OCI-LY3 (cell line): ENCODE results near the gene BARX2.

ENCODE experiments used
- H2AFZ ChIP-seq: fragments of 200-600, 300-600 bp; shearing (Covaris generic); 2 replicates; pipeline ENCODE4 v1.6.0; 2014; ENCODE audit warnings: antibody characterized with exemption, low read depth, low read length
- H3K27ac ChIP-seq: fragments of 200-600, 300-600 bp; sonication (generic); 2 replicates; pipeline ENCODE4 v1.5.1; 2014; ENCODE audit warnings: mild to moderate bottlenecking, low read length, moderate library complexity, mixed read lengths
- H3K27me3 ChIP-seq: fragments of 200-600, 300-600 bp; sonication (generic); 2 replicates; pipeline ENCODE4 v1.6.1; 2014; ENCODE audit warnings: low read depth, low read length, mixed read lengths
- H3K36me3 ChIP-seq: fragments of 200-600, 300-600 bp; sonication (generic); replicated peaks from 2 replicates; pipeline ENCODE3; 2014; ENCODE audit warnings: low read depth, low read length, mixed read lengths
- H3K4me1 ChIP-seq: fragments of 300-600, 200-600 bp; sonication (generic); 2 replicates; pipeline ENCODE4 v1.6.1; 2014; ENCODE audit warnings: low read length, mixed read lengths
- H3K4me2 ChIP-seq: fragments of 200-600, 300-600 bp; sonication (generic); 2 replicates; pipeline ENCODE4 v1.6.1; 2014; ENCODE audit warnings: low read length, mixed read lengths
- H3K4me3 ChIP-seq: fragments of 300-600, 200-600 bp; sonication (generic); 2 replicates; pipeline ENCODE4 v1.5.1; 2014; ENCODE audit warnings: antibody characterized with exemption, mild to moderate bottlenecking, low read length, moderate library complexity
- H3K79me2 ChIP-seq: fragments of 300-600, 200-600 bp; shearing (Covaris generic); 2 replicates; pipeline ENCODE4 v1.6.1; 2014; ENCODE audit warnings: mild to moderate bottlenecking, low read length, mixed read lengths
- H3K9ac ChIP-seq: fragments of 300-600, 200-600 bp; shearing (Covaris generic); 2 replicates; pipeline ENCODE4 v1.6.0; 2014; ENCODE audit warnings: mild to moderate bottlenecking, low read length, moderate library complexity
- H3K9me3 ChIP-seq: fragments of 200-600, 300-600 bp; shearing (Covaris generic); 2 replicates; pipeline ENCODE4 v1.6.1; 2014; ENCODE audit warnings: low read length, mixed read lengths; ENCODE audit not compliant: insufficient read depth
- H4K20me1 ChIP-seq: fragments of 200-600, 300-600 bp; sonication (generic); 2 replicates; pipeline ENCODE4 v1.6.1; 2016; ENCODE audit warnings: low read length, mixed read lengths; ENCODE audit not compliant: insufficient read depth
- CTCF ChIP-seq: fragments of 200-600, 300-600 bp; sonication (generic); IDR thresholded peaks from 2 replicates; pipeline ENCODE4 v1.5.1; 2014; ENCODE audit warnings: antibody characterized with exemption, low read length, low read depth
- EZH2phosphoT487 ChIP-seq: fragments of 200-600 bp; shearing (Covaris generic); IDR thresholded peaks from 2 replicates; pipeline ENCODE4 v1.6.1; 2018; ENCODE audit warnings: antibody characterized with exemption, mixed run types, low read depth

BARX2 gene

GRCh38 chr11:129427816-129428406 is 52.3 kb downstream of the BARX2 start:
- Histone ChIP-seq H3K4me1 (no peaks in the 10 kb centered on the region), H3K4me2 (no peak overlapping the region), H2AFZ (no peak overlapping the region), H3K79me2 (no peaks in the 10 kb centered on the region), H3K9ac (no peak overlapping the region), H3K27me3 (0 out of 2 replicates have a peak, but pooled peaks cover 8% of the 10 kb centered on the region), H3K9me3 (no peaks in the 10 kb centered on the region), H3K27ac (no peak overlapping the region), H3K36me3 (no peaks in the 10 kb centered on the region), H3K4me3 (no peak overlapping the region), H4K20me1 (no peaks in the 10 kb centered on the region)
- TF ChIP-seq CTCF (no peak), EZH2phosphoT487 (no peak)

GRCh38 chr11:129428557-129428956 is 52.9 kb downstream of the BARX2 start:
- no peak overlapping the region for H3K4me2 ChIP-seq
- H3K27me3 ChIP-seq = 0 out of 2 replicates have a peak, but pooled peaks cover 8% of the 10 kb centered on the region
- no peaks in the 10 kb centered on the region for H3K9me3 ChIP-seq
- TF ChIP-seq EZH2phosphoT487 (no peak), CTCF (no peak)
- no peak overlapping the region for H3K27ac ChIP-seq
- no peaks in the 10 kb centered on the region for H3K79me2 ChIP-seq
- no peaks in the 10 kb centered on the region for H4K20me1 ChIP-seq
- H3K9ac ChIP-seq = no peak overlapping the region
- no peak overlapping the region for H3K4me3 ChIP-seq
- H2AFZ ChIP-seq = no peak overlapping the region
- no peaks in the 10 kb centered on the region for H3K36me3 ChIP-seq
- H3K4me1 ChIP-seq = no peaks in the 10 kb centered on the region

GRCh38 chr11:129434641-129435498 is 59.2 kb downstream of the BARX2 start:
- no peaks in the 10 kb centered on the region for H3K4me1 ChIP-seq

More at GRCh38 chr11:129434641-129435498, 59.2 kb downstream of the BARX2 start:
- H3K4me3 ChIP-seq = no peak overlapping the region
- TF ChIP-seq EZH2phosphoT487 = no peak
- TF ChIP-seq CTCF = no peak
- H3K27me3 ChIP-seq = peaks cover 6% of the 10 kb centered on the region; the same call in 1 of the 2 replicates
- H3K4me2 ChIP-seq = no peak overlapping the region
- H3K27ac ChIP-seq = no peak overlapping the region
- H3K9ac ChIP-seq = no peak overlapping the region
- H3K9me3 ChIP-seq = no peaks in the 10 kb centered on the region
- H2AFZ ChIP-seq = no peak overlapping the region
- no peaks in the 10 kb centered on the region for H4K20me1 ChIP-seq
- no peaks in the 10 kb centered on the region for H3K36me3 ChIP-seq
- H3K79me2 ChIP-seq = no peaks in the 10 kb centered on the region
